HG02943 (cell line): Measurements from ENCODE around the gene NAPB.

Source experiments
- ATAC-seq: cut with Tn5 transposase; IDR thresholded peaks from one replicate; pipeline ENCODE4 v1.9.1; 2021; ENCODE audit warnings: mild to moderate bottlenecking, low read depth, moderate library complexity; ENCODE audit not compliant: unreplicated experiment

NAPB gene

GRCh38 chr20:23407781-23408464, 13.4 kb downstream of the NAPB start:
- ATAC-seq: no peak

GRCh38 chr20:23406880-23407279, 14.4 kb downstream of the NAPB start:
- ATAC-seq: no peak

GRCh38 chr20:23404196-23404595, 17.1 kb downstream of the NAPB start:
- ATAC-seq: no peak

GRCh38 chr20:23403751-23404150, 17.5 kb downstream of the NAPB start:
- ATAC-seq: no peak

- no peak for ATAC-seq
Observed at GRCh38 chr20:23401051-23401450, 20.2 kb downstream of the NAPB start.

- no peak for ATAC-seq
Observed at GRCh38 chr20:23399568-23400241, 21.6 kb downstream of the NAPB start.

- no peak for ATAC-seq
Observed at GRCh38 chr20:23397961-23398360, 23.3 kb downstream of the NAPB start.

GRCh38 chr20:23396950-23397627, 24.2 kb downstream of the NAPB start:
- ATAC-seq: no peak

- ATAC-seq: no peak
Observed at GRCh38 chr20:23393996-23394775, 27.1 kb downstream of the NAPB start.

GRCh38 chr20:23391707-23392310, 29.5 kb downstream of the NAPB start:
- ATAC-seq: no peak

- no peak for ATAC-seq
Observed at GRCh38 chr20:23390091-23390774, 31.1 kb downstream of the NAPB start.

- ATAC-seq: no peak
Observed at GRCh38 chr20:23387118-23387443, 34.2 kb downstream of the NAPB start.

GRCh38 chr20:23386304-23387117, 34.8 kb downstream of the NAPB start:
- no peak for ATAC-seq

- ATAC-seq: no peak
Observed at GRCh38 chr20:23381876-23382275, 39.4 kb downstream of the NAPB start.

GRCh38 chr20:23379772-23380171, 41.5 kb downstream of the NAPB start:
- ATAC-seq: no peak

- no peak for ATAC-seq
Observed at GRCh38 chr20:23375827-23376226, 45.5 kb downstream of the NAPB start.

GRCh38 chr20:23374441-23374840, 46.8 kb downstream of the NAPB start:
- no peak for ATAC-seq

GRCh38 chr20:23371496-23371895, 49.8 kb downstream of the NAPB start:
- ATAC-seq: no peak

- ATAC-seq: no peak
Observed at GRCh38 chr20:23370873-23371272, 50.4 kb downstream of the NAPB start.
